ENCODE data around the gene CRTC1. TPM values are rescaled to one million over a fixed set of nuclear protein-coding genes. Genes with fewer than 3 reads are reported as not detected.

Gene CRTC1
- total and polyA plus RNA-seq, 2 of the 13 experiments (the other 11 are each of a cell fraction or from before 2014, with no cell fraction given): 2.0 to 2.7 TPM

- in situ Hi-C loops (cut with HindIII; ENCODE audit: extremely low pct_ligation_motif_present, low pct_unique_long_range_greater_than_20kb): no loop called here
- Histone ChIP-seq H3K27me3 (ENCODE audit: control insufficient read depth in 1 of 2, insufficient read depth in 2 of 2, low read length in 2 of 2) (no peaks in the 10 kb centered on the region), H3K27ac (ENCODE audit: extremely low read length, insufficient read depth, low read length) (no peak overlapping the region), H4K20me1 (ENCODE audit: insufficient read depth, low read length) (no peaks in the 10 kb centered on the region), H2AFZ (ENCODE audit: low read length) (no peak overlapping the region), H3K9me3 (ENCODE audit: low read length) (no peaks in the 10 kb centered on the region), H3K4me3 (replicated peaks in 1 of 3; ENCODE audit: insufficient read depth in 1 of 3, low read depth in 2 of 3, low read length in 3 of 3) (no peak overlapping the region), H3K4me2 (ENCODE audit: low read depth, low read length) (no peak overlapping the region), H3K79me2 (ENCODE audit: insufficient read depth, low read length) (peaks cover 12% of the 10 kb centered on the region), H3K4me1 (ENCODE audit: insufficient read depth, low read length) (peaks cover 10% of the 10 kb centered on the region; the same call in 1 of the 2 replicates), H3K9ac (ENCODE audit: insufficient read depth, low read depth, low read length) (no peak overlapping the region), H3K36me3 (replicated peaks in 1 of 2; ENCODE audit: control insufficient read depth in 1 of 2, insufficient read depth in 2 of 2, low read length in 2 of 2) (no peaks in the 10 kb centered on the region; a peak in 1 of 5 replicates)
- 80% methylated on average over 15 of the region's 15 CpGs for WGBS (ENCODE audit: low lambda C conversion rate)
- ATAC-seq: peak; percentile 42; the same call in 1 of the 3 replicates
- ChIA-PET POLR2A (no interaction called here), CTCF (ENCODE audit: low intra/inter-chr PET ratio, low total read pairs) (no interaction called here)
- intact Hi-C loops (cut with micrococcal nuclease; ENCODE audit: unreplicated experiment): no loop called here
- BruUV-seq (replicated peaks): no TSS peak
- DNase-seq (ENCODE audit: low spot score): no peak
- TF ChIP-seq, protein P1, sequence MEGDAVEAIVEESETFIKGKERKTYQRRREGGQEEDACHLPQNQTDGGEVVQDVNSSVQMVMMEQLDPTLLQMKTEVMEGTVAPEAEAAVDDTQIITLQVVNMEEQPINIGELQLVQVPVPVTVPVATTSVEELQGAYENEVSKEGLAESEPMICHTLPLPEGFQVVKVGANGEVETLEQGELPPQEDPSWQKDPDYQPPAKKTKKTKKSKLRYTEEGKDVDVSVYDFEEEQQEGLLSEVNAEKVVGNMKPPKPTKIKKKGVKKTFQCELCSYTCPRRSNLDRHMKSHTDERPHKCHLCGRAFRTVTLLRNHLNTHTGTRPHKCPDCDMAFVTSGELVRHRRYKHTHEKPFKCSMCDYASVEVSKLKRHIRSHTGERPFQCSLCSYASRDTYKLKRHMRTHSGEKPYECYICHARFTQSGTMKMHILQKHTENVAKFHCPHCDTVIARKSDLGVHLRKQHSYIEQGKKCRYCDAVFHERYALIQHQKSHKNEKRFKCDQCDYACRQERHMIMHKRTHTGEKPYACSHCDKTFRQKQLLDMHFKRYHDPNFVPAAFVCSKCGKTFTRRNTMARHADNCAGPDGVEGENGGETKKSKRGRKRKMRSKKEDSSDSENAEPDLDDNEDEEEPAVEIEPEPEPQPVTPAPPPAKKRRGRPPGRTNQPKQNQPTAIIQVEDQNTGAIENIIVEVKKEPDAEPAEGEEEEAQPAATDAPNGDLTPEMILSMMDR (CRISPR knock-in tag; IDR thresholded peaks at IDR 0.05): peak; percentile 57
- TF ChIP-seq STAG1 (CRISPR knock-in tag; IDR thresholded peaks at IDR 0.05): peak; percentile 55
- peak; percentile 45; the same call in 1 of the 2 replicates for TF ChIP-seq ELF3 (CRISPR knock-in tag; IDR thresholded peaks at IDR 0.05)
- TF ChIP-seq, protein P2, sequence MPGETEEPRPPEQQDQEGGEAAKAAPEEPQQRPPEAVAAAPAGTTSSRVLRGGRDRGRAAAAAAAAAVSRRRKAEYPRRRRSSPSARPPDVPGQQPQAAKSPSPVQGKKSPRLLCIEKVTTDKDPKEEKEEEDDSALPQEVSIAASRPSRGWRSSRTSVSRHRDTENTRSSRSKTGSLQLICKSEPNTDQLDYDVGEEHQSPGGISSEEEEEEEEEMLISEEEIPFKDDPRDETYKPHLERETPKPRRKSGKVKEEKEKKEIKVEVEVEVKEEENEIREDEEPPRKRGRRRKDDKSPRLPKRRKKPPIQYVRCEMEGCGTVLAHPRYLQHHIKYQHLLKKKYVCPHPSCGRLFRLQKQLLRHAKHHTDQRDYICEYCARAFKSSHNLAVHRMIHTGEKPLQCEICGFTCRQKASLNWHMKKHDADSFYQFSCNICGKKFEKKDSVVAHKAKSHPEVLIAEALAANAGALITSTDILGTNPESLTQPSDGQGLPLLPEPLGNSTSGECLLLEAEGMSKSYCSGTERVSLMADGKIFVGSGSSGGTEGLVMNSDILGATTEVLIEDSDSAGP (CRISPR knock-in tag; IDR thresholded peaks at IDR 0.05; ENCODE audit: borderline replicate concordance): no peak
- TF ChIP-seq POLR2G (IDR thresholded peaks at IDR 0.05; ENCODE audit: low read depth, low read length): no peak
- no peak for FAIRE-seq
These were observed 39.1 kb upstream of the CRTC1 start for GRCh38 chr19:18644196-18645034.

Measured in HepG2 (cell line).